OCI-LY1 (cell line): ENCODE results near the gene ADAMTS10.

Experiments
- H2AFZ ChIP-seq: fragments of 200-600 bp; sonication (generic), shearing (Covaris generic); 2 replicates; pipeline ENCODE4 v1.6.0; 2014; ENCODE audit warnings: antibody characterized with exemption, mild to moderate bottlenecking, low read length
- H3F3A ChIP-seq: fragments of 200-600 bp; sonication (generic), shearing (Covaris generic); 2 replicates; pipeline ENCODE4 v1.6.0; 2014; ENCODE audit warnings: mild to moderate bottlenecking, antibody characterized with exemption, low read length, moderate library complexity; ENCODE audit not compliant: insufficient read depth
- H3K27ac ChIP-seq: fragments of 200-600 bp; sonication (generic); 2 replicates; pipeline ENCODE4 v1.5.1; 2014; ENCODE audit warnings: low read length, mixed run types, mild to moderate bottlenecking, low read depth; ENCODE audit not compliant: poor library complexity, severe bottlenecking
- H3K27me3 ChIP-seq: fragments of 200-600 bp; sonication (generic); 2 replicates; pipeline ENCODE4 v1.6.0; 2014; ENCODE audit warnings: antibody characterized with exemption, mild to moderate bottlenecking, low read length, moderate library complexity; ENCODE audit not compliant: insufficient read depth
- H3K36me3 ChIP-seq: fragments of 200-600 bp; sonication (generic); 2 replicates; pipeline ENCODE4 v1.6.1; 2014; ENCODE audit warnings: mild to moderate bottlenecking, antibody characterized with exemption, low read length, moderate library complexity, mixed read lengths; ENCODE audit not compliant: insufficient read depth
- H3K4me1 ChIP-seq: fragments of 200-600 bp; sonication (generic); 2 replicates; pipeline ENCODE4 v1.5.1; 2014; ENCODE audit warnings: mild to moderate bottlenecking, low read length, moderate library complexity; ENCODE audit not compliant: insufficient read depth, severe bottlenecking
- H3K4me2 ChIP-seq: fragments of 200-600 bp; sonication (generic), shearing (Covaris generic); 2 replicates; pipeline ENCODE4 v1.6.1; 2014; ENCODE audit warnings: low read length
- H3K4me3 ChIP-seq: fragments of 200-600 bp; sonication (generic); 2 replicates; pipeline ENCODE4 v1.5.1; 2014; ENCODE audit warnings: low read length, low read depth, mild to moderate bottlenecking, mixed read lengths; ENCODE audit not compliant: poor library complexity, severe bottlenecking
- H3K79me2 ChIP-seq: fragments of 200-600 bp; shearing (Covaris generic); 2 replicates; pipeline ENCODE4 v1.6.1; 2016; ENCODE audit warnings: mixed run types, low read length, mixed read lengths; ENCODE audit not compliant: insufficient read depth
- H3K9ac ChIP-seq: fragments of 200-600 bp; sonication (generic), shearing (Covaris generic); 2 replicates; pipeline ENCODE4 v1.6.1; 2014; ENCODE audit warnings: mild to moderate bottlenecking, low read length, mixed read lengths
- H3K9me2 ChIP-seq: fragments of 200-600 bp; sonication (generic), shearing (Covaris generic); 2 replicates; pipeline ENCODE4 v1.6.1; 2014; ENCODE audit warnings: low read depth, mild to moderate bottlenecking, low read length, mixed read lengths
- H3K9me3 ChIP-seq: fragments of 200-600 bp; shearing (Covaris generic); 2 replicates; pipeline ENCODE4 v1.6.1; 2014; ENCODE audit warnings: low read length, mixed read lengths
- H4K20me1 ChIP-seq: fragments of 200-600 bp; sonication (generic), shearing (Covaris generic); 2 replicates; pipeline ENCODE4 v1.6.0; 2016; ENCODE audit warnings: mild to moderate bottlenecking, low read length; ENCODE audit not compliant: insufficient read depth
- EZH2 ChIP-seq: fragments of 200-600 bp; sonication (generic), shearing (Covaris generic); IDR thresholded peaks from 2 replicates; pipeline ENCODE4 v1.8.0; 2017; ENCODE audit warnings: borderline replicate concordance, mixed run types, mild to moderate bottlenecking, antibody characterized with exemption, low read length, moderate library complexity, mixed read lengths
- TF ChIP-seq, protein P1 (sequence below): fragments of 200-600 bp; sonication (generic), shearing (Covaris generic); IDR thresholded peaks from 2 replicates; pipeline ENCODE4 v1.5.1; 2017; ENCODE audit warnings: mild to moderate bottlenecking, antibody characterized with exemption, low read length, moderate library complexity, mixed read lengths

The ADAMTS10 gene

GRCh38 chr19:8641221-8641907 lies 30.8 kb upstream of the ADAMTS10 start:
- Histone ChIP-seq H3K9me3 (no peaks in the 10 kb centered on the region), H3K4me3 (no peak overlapping the region), H3K27me3 (no peaks in the 10 kb centered on the region; the same call in 1 of the 2 replicates), H3K4me2 (no peak overlapping the region), H2AFZ (no peak overlapping the region), H3F3A (no peaks in the 10 kb centered on the region), H3K9me2 (no peaks in the 10 kb centered on the region), H3K36me3 (no peaks in the 10 kb centered on the region), H3K79me2 (no peaks in the 10 kb centered on the region), H3K9ac (no peak overlapping the region), H3K4me1 (no peaks in the 10 kb centered on the region), H4K20me1 (no peaks in the 10 kb centered on the region), H3K27ac (no peak overlapping the region)
- TF ChIP-seq EZH2: no peak
- TF ChIP-seq, protein P1, sequence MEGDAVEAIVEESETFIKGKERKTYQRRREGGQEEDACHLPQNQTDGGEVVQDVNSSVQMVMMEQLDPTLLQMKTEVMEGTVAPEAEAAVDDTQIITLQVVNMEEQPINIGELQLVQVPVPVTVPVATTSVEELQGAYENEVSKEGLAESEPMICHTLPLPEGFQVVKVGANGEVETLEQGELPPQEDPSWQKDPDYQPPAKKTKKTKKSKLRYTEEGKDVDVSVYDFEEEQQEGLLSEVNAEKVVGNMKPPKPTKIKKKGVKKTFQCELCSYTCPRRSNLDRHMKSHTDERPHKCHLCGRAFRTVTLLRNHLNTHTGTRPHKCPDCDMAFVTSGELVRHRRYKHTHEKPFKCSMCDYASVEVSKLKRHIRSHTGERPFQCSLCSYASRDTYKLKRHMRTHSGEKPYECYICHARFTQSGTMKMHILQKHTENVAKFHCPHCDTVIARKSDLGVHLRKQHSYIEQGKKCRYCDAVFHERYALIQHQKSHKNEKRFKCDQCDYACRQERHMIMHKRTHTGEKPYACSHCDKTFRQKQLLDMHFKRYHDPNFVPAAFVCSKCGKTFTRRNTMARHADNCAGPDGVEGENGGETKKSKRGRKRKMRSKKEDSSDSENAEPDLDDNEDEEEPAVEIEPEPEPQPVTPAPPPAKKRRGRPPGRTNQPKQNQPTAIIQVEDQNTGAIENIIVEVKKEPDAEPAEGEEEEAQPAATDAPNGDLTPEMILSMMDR: no peak

DNA sequence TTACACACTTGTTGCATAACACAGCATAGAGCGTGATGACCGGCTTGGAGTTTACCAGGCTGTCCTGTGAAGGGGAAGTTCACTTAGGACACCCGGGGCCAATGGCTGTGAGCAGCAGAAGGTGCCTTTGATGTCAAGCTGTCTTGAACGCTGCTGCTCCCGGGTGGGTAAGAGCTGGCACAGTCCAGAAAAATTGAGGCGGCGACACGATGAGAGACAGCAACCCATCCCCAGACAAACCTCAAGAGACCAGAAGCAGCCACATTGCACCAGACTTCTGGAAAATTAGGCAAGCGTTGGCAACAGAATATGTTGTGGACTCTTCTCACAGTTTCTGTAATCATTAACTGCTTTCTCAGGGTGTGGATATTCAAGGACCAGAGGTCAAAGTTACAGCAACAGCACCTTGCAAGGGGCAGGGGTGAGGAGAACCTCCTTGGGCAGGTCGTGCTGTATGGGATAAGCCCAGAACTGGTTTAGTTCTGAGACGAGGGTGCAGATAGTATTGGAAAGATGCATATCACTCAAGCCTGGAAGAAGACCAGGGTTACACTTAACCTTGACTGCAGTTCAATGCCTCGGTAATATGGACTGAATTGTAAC lies 30.0 kb upstream of the ADAMTS10 start:
- H3K9me3 ChIP-seq: no peaks in the 10 kb centered on the region
- TF ChIP-seq, protein P1: no peak
- no peak for TF ChIP-seq EZH2
- H3K79me2 ChIP-seq: no peaks in the 10 kb centered on the region
- no peak overlapping the region for H3K4me2 ChIP-seq
- no peak overlapping the region for H3K27ac ChIP-seq
- H3K27me3 ChIP-seq: no peaks in the 10 kb centered on the region; the same call in 1 of the 2 replicates
- H4K20me1 ChIP-seq: no peaks in the 10 kb centered on the region
- H3K9me2 ChIP-seq: no peaks in the 10 kb centered on the region
- no peak overlapping the region for H2AFZ ChIP-seq
- H3F3A ChIP-seq: no peaks in the 10 kb centered on the region
- H3K4me1 ChIP-seq: no peaks in the 10 kb centered on the region
- H3K36me3 ChIP-seq: no peaks in the 10 kb centered on the region
- no peak overlapping the region for H3K4me3 ChIP-seq
- H3K9ac ChIP-seq: no peak overlapping the region

DNA sequence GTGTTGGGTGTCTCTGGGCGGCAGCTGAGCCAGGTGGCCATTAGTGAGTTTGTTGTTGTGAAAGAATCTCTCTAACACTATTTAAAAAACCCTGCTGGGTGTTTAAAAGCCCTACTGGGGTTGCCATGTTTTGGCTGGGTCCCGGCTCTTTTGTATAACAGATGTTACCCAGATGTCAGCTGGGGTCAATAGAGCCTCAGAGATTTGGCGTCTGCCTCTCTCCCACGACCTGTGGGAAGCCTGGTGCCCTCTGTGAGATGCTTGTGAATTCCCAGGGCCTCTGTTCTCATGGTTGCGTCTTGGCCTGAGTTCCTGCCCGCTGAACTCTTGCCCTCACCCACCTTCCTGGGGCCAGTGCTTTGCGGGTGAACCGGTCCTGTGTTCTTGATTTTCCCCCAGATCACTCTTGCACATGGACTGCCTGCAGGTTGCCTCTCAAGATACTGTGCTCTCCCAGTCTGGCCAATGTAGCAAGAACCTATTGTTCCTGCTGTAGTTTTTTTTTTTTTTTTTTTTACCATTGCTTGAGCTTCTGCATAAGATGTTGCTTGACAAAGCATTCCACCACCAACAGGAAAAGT lies 29.4 kb upstream of the ADAMTS10 start:
- Histone ChIP-seq H3K9ac (no peak overlapping the region), H3F3A (no peaks in the 10 kb centered on the region), H3K9me2 (no peaks in the 10 kb centered on the region), H3K79me2 (no peaks in the 10 kb centered on the region), H3K4me2 (no peak overlapping the region), H3K27me3 (no peaks in the 10 kb centered on the region; the same call in 1 of the 2 replicates), H3K4me1 (no peaks in the 10 kb centered on the region), H3K4me3 (no peak overlapping the region), H2AFZ (no peak overlapping the region), H3K36me3 (no peaks in the 10 kb centered on the region), H4K20me1 (no peaks in the 10 kb centered on the region), H3K27ac (no peak overlapping the region), H3K9me3 (no peaks in the 10 kb centered on the region)
- TF ChIP-seq, protein P1: no peak
- TF ChIP-seq EZH2: no peak
